ENCODE measurements around the gene BNC1. TPM values are rescaled to one million over a fixed set of nuclear protein-coding genes. Genes with fewer than 3 reads are reported as not detected.

The BNC1 gene
- total RNA-seq, 4 donors from 2014 or later: 0.16 to 2.0 (median 0.27) TPM

- WGBS, 2 donors (ENCODE audit: low coverage in 1 of 2): 72 to 76% methylated on average over 4 to 5 of the region's 5 CpGs
Observed at GRCh38 chr15:83308671-83309070, 24.2 kb upstream of the BNC1 start.

GRCh38 chr15:83306561-83306960 lies 22.1 kb upstream of the BNC1 start:
- H3K9me3 ChIP-seq: no peaks in the 10 kb centered on the region
- H3K27me3 ChIP-seq: peaks cover 35% of the 10 kb centered on the region
- no peak overlapping the region for H3K4me3 ChIP-seq
- no peaks in the 10 kb centered on the region for H3K36me3 ChIP-seq
- ATAC-seq: no peak
- H3K4me1 ChIP-seq: peaks cover 0 to 12% (median 0%) of the 10 kb centered on the region in 3 donors
- 48 to 69% methylated on average over 3 of the region's 3 CpGs for WGBS, 2 donors (ENCODE audit: low coverage in 1 of 2)
- TF ChIP-seq POLR2AphosphoS5 (IDR thresholded peaks at IDR 0.05): no peak
- no peak for TF ChIP-seq EP300 (IDR thresholded peaks at IDR 0.05)
- TF ChIP-seq POLR2A (IDR thresholded peaks at IDR 0.05): no peak
- TF ChIP-seq, protein P1, sequence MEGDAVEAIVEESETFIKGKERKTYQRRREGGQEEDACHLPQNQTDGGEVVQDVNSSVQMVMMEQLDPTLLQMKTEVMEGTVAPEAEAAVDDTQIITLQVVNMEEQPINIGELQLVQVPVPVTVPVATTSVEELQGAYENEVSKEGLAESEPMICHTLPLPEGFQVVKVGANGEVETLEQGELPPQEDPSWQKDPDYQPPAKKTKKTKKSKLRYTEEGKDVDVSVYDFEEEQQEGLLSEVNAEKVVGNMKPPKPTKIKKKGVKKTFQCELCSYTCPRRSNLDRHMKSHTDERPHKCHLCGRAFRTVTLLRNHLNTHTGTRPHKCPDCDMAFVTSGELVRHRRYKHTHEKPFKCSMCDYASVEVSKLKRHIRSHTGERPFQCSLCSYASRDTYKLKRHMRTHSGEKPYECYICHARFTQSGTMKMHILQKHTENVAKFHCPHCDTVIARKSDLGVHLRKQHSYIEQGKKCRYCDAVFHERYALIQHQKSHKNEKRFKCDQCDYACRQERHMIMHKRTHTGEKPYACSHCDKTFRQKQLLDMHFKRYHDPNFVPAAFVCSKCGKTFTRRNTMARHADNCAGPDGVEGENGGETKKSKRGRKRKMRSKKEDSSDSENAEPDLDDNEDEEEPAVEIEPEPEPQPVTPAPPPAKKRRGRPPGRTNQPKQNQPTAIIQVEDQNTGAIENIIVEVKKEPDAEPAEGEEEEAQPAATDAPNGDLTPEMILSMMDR (IDR thresholded peaks at IDR 0.05): no peak
- H3K27ac ChIP-seq: no peak overlapping the region

More at GRCh38 chr15:83308671-83309070, 24.2 kb upstream of the BNC1 start:
- Histone ChIP-seq H3K27ac (no peak overlapping the region), H3K4me3 (no peak overlapping the region), H3K9me3 (no peaks in the 10 kb centered on the region), H3K4me1 (peaks cover 0 to 12% (median 0%) of the 10 kb centered on the region in 3 donors), H3K27me3 (peaks cover 29% of the 10 kb centered on the region), H3K36me3 (no peaks in the 10 kb centered on the region)
- TF ChIP-seq, protein P1 (IDR thresholded peaks at IDR 0.05): no peak
- ATAC-seq: no peak

DNA sequence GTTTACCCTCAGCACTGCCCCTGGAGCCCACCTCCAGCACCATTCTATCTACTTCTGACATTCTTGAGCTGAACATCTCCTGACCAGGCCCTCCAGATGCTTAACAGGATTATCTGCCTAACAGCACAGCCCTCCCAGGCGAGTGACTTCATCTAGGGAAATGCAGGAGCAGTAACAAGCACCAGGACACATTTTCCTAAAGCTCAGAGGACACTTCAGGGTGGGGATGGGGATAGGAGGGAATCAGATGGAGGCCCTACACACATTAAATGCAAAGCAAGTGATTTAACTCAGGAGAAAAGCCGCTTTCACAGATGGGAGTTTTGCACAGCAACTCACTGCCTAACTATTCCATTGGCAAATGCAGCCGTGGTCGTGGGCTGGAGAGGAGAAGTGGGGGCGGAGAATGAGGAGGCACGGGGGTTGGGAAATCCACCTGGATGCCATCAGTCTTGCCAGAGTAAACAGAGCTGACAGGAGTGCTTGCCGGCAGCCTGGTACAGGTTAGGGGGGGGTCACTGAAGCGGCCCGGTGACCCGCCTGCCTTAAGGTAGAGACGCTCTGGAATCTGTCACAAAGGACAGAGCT lies 21.3 kb upstream of the BNC1 start:
- WGBS, 2 donors (ENCODE audit: low coverage in 1 of 2): 11 to 40% methylated on average over 1 to 10 of the region's 11 CpGs
- H3K9me3 ChIP-seq: peaks cover 0 to 6% (median 0%) of the 10 kb centered on the region in 3 donors
- TF ChIP-seq, protein P1 (IDR thresholded peaks at IDR 0.05): no peak
- TF ChIP-seq EP300 (IDR thresholded peaks at IDR 0.05) (no peak), POLR2A (IDR thresholded peaks at IDR 0.05) (no peak), POLR2AphosphoS5 (IDR thresholded peaks at IDR 0.05) (no peak)
- peaks cover 42% of the 10 kb centered on the region for H3K27me3 ChIP-seq
- no peak for ATAC-seq
- no peaks in the 10 kb centered on the region for H3K36me3 ChIP-seq
- H3K27ac ChIP-seq: no peak overlapping the region
- H3K4me3 ChIP-seq: no peak overlapping the region
- peaks cover 0 to 12% (median 0%) of the 10 kb centered on the region in 3 donors for H3K4me1 ChIP-seq

GRCh38 chr15:83304861-83305703 lies 20.6 kb upstream of the BNC1 start:
- no peaks in the 10 kb centered on the region for H3K36me3 ChIP-seq
- H3K4me1 ChIP-seq: peaks cover 0 to 12% (median 0%) of the 10 kb centered on the region in 3 donors
- WGBS, 2 donors (ENCODE audit: low coverage in 1 of 2): 55 to 69% methylated on average over 4 to 10 of the region's 10 CpGs
- H3K27me3 ChIP-seq: peaks cover 43% of the 10 kb centered on the region
- TF ChIP-seq EP300 (IDR thresholded peaks at IDR 0.05) (no peak), POLR2AphosphoS5 (IDR thresholded peaks at IDR 0.05) (no peak), POLR2A (IDR thresholded peaks at IDR 0.05) (no peak)
- TF ChIP-seq, protein P1 (IDR thresholded peaks at IDR 0.05): no peak
- peaks cover 0 to 6% (median 0%) of the 10 kb centered on the region in 3 donors for H3K9me3 ChIP-seq
- no peak overlapping the region for H3K27ac ChIP-seq
- no peak for ATAC-seq
- H3K4me3 ChIP-seq: no peak overlapping the region
